Hepatic stellate cell (primary cell): ENCODE results near the gene TKTL2.

Experiments
- DNase-seq: peaks from one replicate; pipeline ENCODE4 v3.0.0; 2011; ENCODE audit warnings: low spot score

TKTL2 gene, protein sequence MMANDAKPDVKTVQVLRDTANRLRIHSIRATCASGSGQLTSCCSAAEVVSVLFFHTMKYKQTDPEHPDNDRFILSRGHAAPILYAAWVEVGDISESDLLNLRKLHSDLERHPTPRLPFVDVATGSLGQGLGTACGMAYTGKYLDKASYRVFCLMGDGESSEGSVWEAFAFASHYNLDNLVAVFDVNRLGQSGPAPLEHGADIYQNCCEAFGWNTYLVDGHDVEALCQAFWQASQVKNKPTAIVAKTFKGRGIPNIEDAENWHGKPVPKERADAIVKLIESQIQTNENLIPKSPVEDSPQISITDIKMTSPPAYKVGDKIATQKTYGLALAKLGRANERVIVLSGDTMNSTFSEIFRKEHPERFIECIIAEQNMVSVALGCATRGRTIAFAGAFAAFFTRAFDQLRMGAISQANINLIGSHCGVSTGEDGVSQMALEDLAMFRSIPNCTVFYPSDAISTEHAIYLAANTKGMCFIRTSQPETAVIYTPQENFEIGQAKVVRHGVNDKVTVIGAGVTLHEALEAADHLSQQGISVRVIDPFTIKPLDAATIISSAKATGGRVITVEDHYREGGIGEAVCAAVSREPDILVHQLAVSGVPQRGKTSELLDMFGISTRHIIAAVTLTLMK

GRCh38 chr4:163473576-163473975, at the start of gene TKTL2:
Gene TKTL2 (minus strand): TSS chr4:163473754. CDS start chr4:163473734, 20 bp downstream.
- no peak for DNase-seq

- no peak for DNase-seq
Measured at GRCh38 chr4:163515198-163515597, 41.6 kb upstream of the TKTL2 start.

DNA sequence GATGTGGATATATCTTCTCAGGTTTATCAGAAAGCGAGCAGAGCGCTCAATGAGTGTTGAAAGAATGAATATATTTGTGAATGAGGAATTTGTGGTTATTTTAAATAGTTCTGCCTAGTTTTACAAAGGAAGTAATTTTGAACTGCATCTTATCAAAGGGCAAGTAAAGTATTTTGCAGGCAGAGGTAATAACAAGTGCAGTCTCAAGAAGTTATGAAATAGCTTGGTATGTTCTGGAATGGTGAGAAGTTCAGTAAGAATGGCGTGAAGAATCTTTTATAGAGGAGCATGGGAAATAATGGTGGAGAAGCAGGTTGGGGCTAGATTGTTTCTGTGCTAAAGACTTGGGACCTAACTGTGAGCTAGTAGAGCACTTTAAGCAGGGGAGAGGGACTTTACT, 31.8 kb upstream of the TKTL2 start:
- DNase-seq = no peak

GRCh38 chr4:163500586-163500985, 27.0 kb upstream of the TKTL2 start:
- DNase-seq = no peak

DNA sequence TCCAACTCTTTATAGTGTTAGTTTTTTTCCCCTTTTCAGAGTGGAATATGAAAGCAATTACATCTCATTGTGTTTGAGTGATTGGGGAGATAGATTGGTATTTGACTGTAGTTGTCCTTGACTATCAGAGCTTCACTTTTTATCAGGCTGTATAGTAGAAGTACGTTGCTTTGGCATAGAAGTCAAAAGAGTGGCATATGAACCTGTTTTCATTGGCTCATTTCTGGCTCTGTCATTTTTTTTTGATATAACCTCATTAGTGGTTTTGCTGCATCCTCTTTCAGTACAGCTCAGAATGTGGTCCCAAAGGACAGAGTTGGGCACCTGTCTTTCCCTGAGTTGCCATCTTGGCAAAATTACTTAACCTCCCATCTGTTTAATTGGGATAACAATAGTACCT, 22.3 kb upstream of the TKTL2 start:
- no peak for DNase-seq

GRCh38 chr4:163494360-163495241, 21.0 kb upstream of the TKTL2 start, which contains the start of gene TMA16:
Gene TMA16 (plus strand): TSS chr4:163494690. CDS start chr4:163494802, 112 bp downstream.
- DNase-seq = peak; percentile 89

- DNase-seq = no peak
Measured at GRCh38 chr4:163493643-163494359, 20.2 kb upstream of the TKTL2 start.

DNA sequence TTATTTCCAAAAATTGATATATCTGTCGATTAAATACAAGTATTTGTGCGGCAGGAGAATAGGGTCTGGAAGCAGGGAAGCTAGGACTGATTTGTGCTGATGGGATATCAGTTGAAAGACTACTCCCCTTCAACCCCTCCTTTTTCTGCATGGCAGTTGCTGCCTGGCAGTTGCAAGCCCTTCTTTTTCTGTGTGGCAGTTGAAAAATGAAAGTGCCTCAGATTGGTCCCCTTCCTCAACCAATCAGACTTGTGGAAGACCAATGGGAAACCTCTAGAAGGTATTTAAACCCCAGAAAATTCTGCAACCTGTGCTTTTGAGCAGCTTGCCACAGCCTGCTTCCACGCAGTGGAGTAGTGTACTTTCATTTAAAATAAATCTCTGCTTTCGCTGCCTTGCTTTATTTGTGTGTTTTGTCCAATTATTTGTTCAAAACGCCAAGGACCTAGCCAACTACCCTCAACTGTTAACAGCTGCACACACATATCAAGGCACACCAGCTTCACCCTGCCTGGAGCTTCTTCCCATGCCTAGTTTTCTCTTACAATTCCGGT, 19.5 kb upstream of the TKTL2 start:
- no peak for DNase-seq

DNA sequence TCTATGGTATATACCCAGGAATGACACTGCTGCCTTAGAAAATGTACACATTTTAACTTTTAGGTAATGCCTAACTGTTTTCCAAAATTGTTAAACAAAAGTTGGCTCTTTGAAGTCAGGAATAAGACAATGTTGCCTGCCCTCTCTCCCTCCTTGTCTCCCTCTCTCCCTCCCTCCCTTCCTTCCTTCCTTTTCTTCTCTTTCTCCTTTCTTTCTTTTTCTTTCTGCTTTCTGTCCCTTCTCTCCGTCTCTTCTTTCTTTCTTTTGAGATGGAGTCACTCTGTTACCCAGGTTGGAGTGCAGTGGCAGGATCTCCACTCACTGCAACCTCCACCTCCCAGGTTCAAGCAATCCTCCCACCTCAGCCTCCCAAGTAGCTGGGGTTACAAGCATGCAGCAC, 16.4 kb upstream of the TKTL2 start:
- no peak for DNase-seq

GRCh38 chr4:163486321-163486720, 12.8 kb upstream of the TKTL2 start:
- DNase-seq = no peak

DNA sequence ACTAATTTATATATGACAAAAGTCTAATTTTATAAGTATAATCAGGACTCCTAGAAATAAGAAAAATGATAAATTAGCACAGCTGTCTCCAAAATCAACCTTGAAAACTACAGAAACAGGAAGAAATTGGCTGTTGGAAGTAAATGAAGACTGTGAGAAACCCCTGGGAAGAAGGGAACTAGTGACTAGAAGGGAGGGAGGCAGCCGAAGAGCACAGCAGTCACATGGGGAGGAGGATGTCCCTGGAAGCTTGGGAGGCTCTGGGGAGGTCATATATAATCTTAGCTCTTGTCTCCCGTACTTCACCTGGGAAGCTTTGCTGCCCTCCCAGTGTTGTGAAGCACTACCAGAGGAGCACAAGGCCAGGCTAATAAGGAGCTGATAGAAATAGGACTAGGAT, 12.0 kb upstream of the TKTL2 start:
- no peak for DNase-seq

GRCh38 chr4:163484906-163485305, 11.4 kb upstream of the TKTL2 start:
- peak; percentile 17 for DNase-seq

- no peak for DNase-seq
Measured at GRCh38 chr4:163482190-163482589, 8.6 kb upstream of the TKTL2 start.

DNA sequence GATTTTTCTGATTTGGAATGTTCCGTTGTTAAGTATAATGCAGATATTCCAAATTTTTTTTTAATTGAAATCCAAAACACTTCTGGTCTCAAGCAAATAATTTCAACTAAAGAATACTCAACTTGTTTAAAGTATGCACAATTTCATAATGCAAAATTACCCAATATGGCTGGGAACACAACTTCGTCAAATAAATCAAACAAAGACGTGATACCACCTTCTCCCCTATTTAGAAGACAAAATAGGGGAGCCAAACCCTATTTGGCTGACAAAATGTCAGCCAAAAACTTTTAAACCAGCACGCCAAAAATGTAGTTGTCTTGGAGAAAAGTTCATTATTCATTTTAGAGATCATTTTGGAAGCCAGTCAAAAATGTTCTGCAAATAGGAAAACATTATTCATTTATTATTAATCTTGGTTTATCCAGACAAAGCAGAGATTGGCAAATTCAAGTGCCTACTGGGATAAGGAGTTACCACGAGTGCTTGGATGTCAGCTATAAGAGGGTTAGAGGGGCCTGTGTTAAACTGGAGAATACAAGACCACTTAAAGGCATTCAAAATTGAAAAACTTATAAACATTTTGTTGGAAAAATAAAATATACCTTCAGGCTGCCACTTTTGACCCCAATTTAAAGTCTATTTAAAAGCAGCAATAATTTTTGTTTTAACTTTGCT, 3.3 kb upstream of the TKTL2 start:
- no peak for DNase-seq

GRCh38 chr4:163474027-163474426, 473 bp upstream of the TKTL2 start:
- DNase-seq = no peak

GRCh38 chr4:163473130-163473529, 424 bp downstream of the TKTL2 start:
- DNase-seq = no peak

- no peak for DNase-seq
Measured at GRCh38 chr4:163470391-163470790, 3.2 kb downstream of the TKTL2 start.

DNA sequence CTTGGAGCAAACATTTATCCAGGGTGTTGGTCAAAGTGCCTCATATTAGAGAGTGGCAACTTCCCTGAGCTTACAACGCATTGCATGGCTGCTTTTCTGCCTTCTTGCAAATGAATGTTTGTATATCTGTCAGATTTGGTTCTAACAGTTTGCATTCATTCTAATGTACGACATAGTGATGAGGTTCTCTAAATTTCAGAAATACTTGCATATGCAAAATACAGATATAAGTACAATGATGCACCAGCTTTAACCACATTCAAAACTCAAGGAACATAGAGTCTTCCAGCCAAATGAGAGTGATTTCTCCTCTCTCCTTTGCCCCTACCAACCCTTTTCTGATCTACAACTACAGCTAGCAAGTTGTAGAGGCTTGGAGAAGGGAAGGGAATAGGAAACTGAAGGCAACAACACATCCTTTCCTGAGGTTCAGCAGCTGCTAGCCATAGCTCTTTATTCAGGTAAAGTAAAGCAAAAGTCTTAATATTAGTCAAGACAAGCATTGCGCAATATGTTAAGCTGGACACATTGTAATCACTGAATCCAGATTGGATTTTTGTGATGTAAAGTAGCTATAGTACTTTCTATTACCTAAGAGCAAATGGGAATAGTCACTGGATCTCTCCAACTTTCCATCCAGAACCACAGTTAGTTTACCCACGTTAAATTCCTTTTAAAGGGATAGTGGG, 6.3 kb downstream of the TKTL2 start:
- no peak for DNase-seq

DNA sequence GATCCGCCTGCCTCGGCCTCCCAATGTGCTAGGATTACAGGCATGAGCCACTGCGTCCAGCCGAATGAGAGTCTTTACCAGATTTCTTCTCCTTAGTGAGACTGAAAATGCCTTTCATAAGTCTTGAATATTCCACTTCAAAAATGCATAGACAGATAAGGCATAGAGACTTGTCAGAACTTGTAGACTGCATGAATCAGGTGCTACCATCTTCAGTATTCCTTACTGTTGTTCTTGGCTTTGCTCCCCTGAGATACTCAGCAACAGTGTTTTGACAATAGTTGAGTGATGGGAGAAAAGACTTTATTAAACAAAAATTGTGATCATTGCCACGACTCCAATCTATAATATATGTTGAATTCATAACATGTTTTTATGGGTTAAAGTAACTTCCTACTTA, 11.0 kb downstream of the TKTL2 start:
- DNase-seq = no peak

DNA sequence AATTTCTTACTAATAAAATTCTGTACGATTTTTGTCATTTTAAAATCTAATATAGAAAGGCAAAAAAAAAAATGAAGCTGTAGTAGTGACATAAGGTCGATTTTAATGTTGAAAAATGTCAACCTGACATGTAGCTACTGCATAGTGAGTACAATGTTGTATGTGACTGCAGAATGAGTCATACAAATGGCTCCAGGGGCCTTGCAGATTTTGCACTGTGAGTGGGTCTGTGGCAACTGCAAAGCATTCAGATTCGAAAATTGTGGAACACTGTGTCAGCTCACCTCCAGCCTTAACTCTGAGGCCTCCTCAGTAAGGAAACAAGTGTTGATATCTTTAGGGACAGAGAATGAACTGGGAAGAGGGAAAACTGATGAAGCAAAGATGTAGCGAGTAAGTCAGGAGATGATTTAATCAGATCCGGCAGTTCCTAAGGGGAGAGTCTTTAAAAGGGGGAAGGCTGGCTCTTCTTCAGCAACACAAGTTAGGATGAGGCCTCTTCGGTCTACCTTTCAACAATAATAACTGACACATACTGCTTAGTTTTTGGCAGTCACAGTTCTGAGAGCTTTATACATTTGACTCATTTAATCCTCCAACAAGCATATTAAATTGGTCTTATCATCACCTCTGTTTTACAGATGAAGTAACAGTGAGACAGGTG, 24.9 kb downstream of the TKTL2 start:
- peak; percentile 12 for DNase-seq
